DND-41 (cell line): Measurements from ENCODE around the gene FAM24A.

Experiments
- ATAC-seq: fragments of 200-7000 bp; cut with Tn5 transposase; 3 replicates; pipeline ENCODE4 v1.9.1; 2021; ENCODE audit warnings: low read depth; ENCODE audit not compliant: insufficient read depth
- DNase-seq: peaks from one replicate; pipeline ENCODE4 v3.0.0-alpha.2; 2020
- H2AFZ ChIP-seq: 2 replicates; pipeline ENCODE4 v1.6.0; 2012; ENCODE audit warnings: low read depth, low read length
- H3K27ac ChIP-seq: 2 replicates; pipeline ENCODE4 v1.5.1; 2012; ENCODE audit warnings: low read length, inconsistent platforms
- H3K27me3 ChIP-seq: fragments of 200-600 bp; sonication (generic); 2 replicates; pipeline ENCODE4 v1.6.0; 2012; ENCODE audit warnings: low read length, mild to moderate bottlenecking, inconsistent platforms; ENCODE audit not compliant: insufficient read depth, poor library complexity
- H3K36me3 ChIP-seq: 2 replicates; pipeline ENCODE4 v1.5.1; 2012; ENCODE audit warnings: low read length, inconsistent platforms; ENCODE audit not compliant: insufficient read depth
- H3K4me1 ChIP-seq: 2 replicates; pipeline ENCODE4 v1.5.1; 2012; ENCODE audit warnings: mild to moderate bottlenecking, low read length; ENCODE audit not compliant: insufficient read depth
- H3K4me2 ChIP-seq: 2 replicates; pipeline ENCODE4 v1.6.0; 2012; ENCODE audit warnings: mild to moderate bottlenecking, moderate library complexity, low read length, inconsistent platforms; ENCODE audit not compliant: insufficient read depth
- H3K4me3 ChIP-seq, 2 experiments: fragments of 200-600 bp in 1 of 2; shearing (Covaris generic) in 1 of 2; 2 replicates each; pipeline ENCODE4 v1.5.1; 2012 to 2016; ENCODE audit warnings: inconsistent platforms in 2 of 2, low read length in 2 of 2, mild to moderate bottlenecking in 2 of 2, low read depth in 1 of 2, moderate library complexity in 1 of 2
- H3K79me2 ChIP-seq: 2 replicates; pipeline ENCODE4 v1.6.0; 2012; ENCODE audit warnings: low read length, inconsistent platforms; ENCODE audit not compliant: insufficient read depth
- H3K9ac ChIP-seq: 2 replicates; pipeline ENCODE4 v1.6.0; 2012; ENCODE audit warnings: low read depth, mild to moderate bottlenecking, inconsistent platforms, low read length, moderate library complexity
- H3K9me3 ChIP-seq: 2 replicates; pipeline ENCODE4 v1.5.1; 2012; ENCODE audit warnings: low read length, moderate library complexity, mild to moderate bottlenecking, inconsistent platforms; ENCODE audit not compliant: insufficient read depth, severe bottlenecking
- H4K20me1 ChIP-seq: 2 replicates; pipeline ENCODE4 v1.6.0; 2012; ENCODE audit warnings: low read length; ENCODE audit not compliant: insufficient read depth
- EZH2 ChIP-seq: IDR thresholded peaks from 3 replicates; pipeline ENCODE4 v1.6.1; 2012; ENCODE audit warnings: borderline replicate concordance, low read depth, mild to moderate bottlenecking, moderate library complexity, low read length, inconsistent platforms; ENCODE audit not compliant: severe bottlenecking
- TF ChIP-seq, protein P1 (sequence below): IDR thresholded peaks from 2 replicates; pipeline ENCODE4 v1.5.1; 2012; ENCODE audit warnings: borderline replicate concordance, low read length, moderate library complexity, mild to moderate bottlenecking; ENCODE audit not compliant: poor library complexity, severe bottlenecking; ENCODE audit errors: extremely low read depth

The FAM24A gene

DNA sequence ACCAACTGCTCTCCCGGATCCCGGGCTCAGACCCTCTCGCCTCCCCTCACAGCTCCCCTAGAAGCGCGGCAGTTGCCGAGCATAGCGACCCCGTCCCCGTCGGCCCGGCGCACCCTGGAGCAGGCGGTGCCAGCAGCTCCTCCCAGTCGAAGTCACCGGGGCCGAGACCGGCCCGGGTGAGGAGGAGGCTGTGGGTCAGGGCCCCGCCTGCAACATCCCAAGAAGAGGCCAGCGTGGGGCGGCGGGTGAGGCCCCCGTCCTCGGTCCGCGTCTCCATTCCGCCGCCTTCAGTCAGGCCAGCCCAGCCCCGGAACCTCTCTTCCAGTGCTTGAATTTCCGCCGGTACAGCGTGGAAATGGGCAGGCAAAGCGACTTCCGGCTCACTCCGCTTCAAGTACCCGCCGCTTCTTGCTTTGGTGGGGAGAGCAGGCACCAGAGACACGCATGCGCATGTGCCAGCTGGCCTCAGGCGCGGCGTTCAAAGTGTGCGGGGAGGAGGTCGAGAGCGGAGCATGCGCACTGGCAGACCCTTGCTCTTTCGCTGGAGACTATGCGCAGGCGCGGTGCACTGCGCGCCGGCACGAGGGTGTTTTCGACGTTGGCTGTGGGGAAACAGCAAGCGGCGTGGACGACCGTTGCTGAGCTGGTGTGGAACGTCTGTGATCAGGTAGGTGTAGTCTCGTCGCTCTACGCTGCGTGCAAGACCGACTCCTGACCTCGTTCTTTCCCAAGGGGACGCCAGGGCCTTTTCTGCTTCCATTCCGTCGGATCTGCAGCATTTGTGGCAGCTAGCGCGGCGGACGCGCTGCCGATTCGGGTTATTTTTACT, 43.7 kb downstream of the FAM24A start, which contains the start of gene C10orf88:
C10orf88 (minus strand) TSS at position 326 of the 829 bp plus-strand sequence; CDS start at position 277, 49 bp downstream.
- Histone ChIP-seq H3K36me3 (peaks cover 12% of the 10 kb centered on the region; the same call in 1 of the 2 replicates), H3K27me3 (no peaks in the 10 kb centered on the region), H3K9ac (peak within 1 kb of the TSS; percentile 85), H3K4me3 (peak within 1 kb of the TSS; percentile 54 to 76), H3K27ac (peak within 1 kb of the TSS; percentile 73), H3K79me2 (peaks cover 60% of the 10 kb centered on the region), H4K20me1 (no peaks in the 10 kb centered on the region), H3K9me3 (no peaks in the 10 kb centered on the region), H2AFZ (peak within 1 kb of the TSS; percentile 89), H3K4me2 (peak within 1 kb of the TSS; percentile 75), H3K4me1 (peaks cover 51% of the 10 kb centered on the region)
- peak; percentile 100 for ATAC-seq
- peak; percentile 98 for DNase-seq
- TF ChIP-seq EZH2, result no peak
- TF ChIP-seq, protein P1, sequence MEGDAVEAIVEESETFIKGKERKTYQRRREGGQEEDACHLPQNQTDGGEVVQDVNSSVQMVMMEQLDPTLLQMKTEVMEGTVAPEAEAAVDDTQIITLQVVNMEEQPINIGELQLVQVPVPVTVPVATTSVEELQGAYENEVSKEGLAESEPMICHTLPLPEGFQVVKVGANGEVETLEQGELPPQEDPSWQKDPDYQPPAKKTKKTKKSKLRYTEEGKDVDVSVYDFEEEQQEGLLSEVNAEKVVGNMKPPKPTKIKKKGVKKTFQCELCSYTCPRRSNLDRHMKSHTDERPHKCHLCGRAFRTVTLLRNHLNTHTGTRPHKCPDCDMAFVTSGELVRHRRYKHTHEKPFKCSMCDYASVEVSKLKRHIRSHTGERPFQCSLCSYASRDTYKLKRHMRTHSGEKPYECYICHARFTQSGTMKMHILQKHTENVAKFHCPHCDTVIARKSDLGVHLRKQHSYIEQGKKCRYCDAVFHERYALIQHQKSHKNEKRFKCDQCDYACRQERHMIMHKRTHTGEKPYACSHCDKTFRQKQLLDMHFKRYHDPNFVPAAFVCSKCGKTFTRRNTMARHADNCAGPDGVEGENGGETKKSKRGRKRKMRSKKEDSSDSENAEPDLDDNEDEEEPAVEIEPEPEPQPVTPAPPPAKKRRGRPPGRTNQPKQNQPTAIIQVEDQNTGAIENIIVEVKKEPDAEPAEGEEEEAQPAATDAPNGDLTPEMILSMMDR, result no peak

DNA sequence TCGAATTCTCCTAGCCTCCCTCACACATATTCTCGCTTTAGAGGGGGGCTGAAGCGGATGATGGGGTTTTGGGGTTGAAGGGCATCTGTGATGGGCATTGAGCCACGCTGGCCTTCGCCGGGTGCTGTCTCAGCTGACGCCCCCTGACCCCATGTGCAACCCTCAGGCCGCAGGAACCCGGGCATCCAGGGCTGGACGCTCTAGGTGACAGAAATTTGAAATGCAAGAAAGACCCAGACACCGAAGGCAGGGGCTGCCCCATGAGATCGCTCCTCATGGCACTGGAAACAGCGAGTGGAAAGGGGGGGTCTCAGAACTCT, 44.3 kb downstream of the FAM24A start:
- Histone ChIP-seq H3K79me2 (peaks cover 64% of the 10 kb centered on the region), H3K4me2 (peak overlapping the region; percentile 75), H3K27me3 (no peaks in the 10 kb centered on the region), H3K36me3 (peaks cover 7% of the 10 kb centered on the region; the same call in 1 of the 2 replicates), H3K4me1 (peaks cover 51% of the 10 kb centered on the region), H2AFZ (peak overlapping the region; percentile 83), H4K20me1 (no peaks in the 10 kb centered on the region), H3K4me3 (peak overlapping the region; percentile 6 to 76; a peak in 3 of 4 replicates), H3K9me3 (no peaks in the 10 kb centered on the region), H3K27ac (peak overlapping the region; percentile 73), H3K9ac (peak overlapping the region; percentile 85)
- no peak for DNase-seq
- no peak for ATAC-seq
- no peak for TF ChIP-seq EZH2
- TF ChIP-seq, protein P1, result no peak

DNA sequence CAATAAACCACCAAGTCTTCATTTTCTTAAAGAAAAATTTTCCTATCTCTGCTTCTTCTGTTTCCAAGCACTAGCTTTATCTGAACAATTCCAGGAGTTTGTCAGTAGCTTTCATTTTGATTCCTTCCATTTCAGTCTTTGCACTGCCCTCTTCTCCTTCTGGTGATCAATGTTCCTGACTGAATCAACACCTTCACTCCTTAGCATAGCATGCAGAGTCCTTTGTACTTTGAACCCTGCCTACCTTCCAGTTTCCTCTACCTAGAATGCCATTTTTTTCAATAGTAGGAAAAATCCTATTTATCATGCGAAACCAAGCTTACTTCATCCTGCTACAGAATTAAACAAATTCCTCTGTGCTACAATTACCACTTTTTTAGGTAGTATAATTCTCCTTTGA, 45.5 kb downstream of the FAM24A start:
- no peak for ATAC-seq
- peaks cover 48% of the 10 kb centered on the region for H3K4me1 ChIP-seq

More for the DNA sequence above, 45.5 kb downstream of the FAM24A start:
- peak overlapping the region; percentile 85; the same call in 1 of the 2 replicates for H3K9ac ChIP-seq
- H3K4me3 ChIP-seq, result peak overlapping the region in 1 of 2 experiments; percentile 76; a peak in 1 of 4 replicates
- no peak overlapping the region for H2AFZ ChIP-seq
- peaks cover 68% of the 10 kb centered on the region for H3K79me2 ChIP-seq
- no peak overlapping the region for H3K27ac ChIP-seq
- H3K36me3 ChIP-seq, result peaks cover 7% of the 10 kb centered on the region; the same call in 1 of the 2 replicates
- no peak for TF ChIP-seq EZH2
- TF ChIP-seq, protein P1, result no peak
- peak overlapping the region; percentile 75 for H3K4me2 ChIP-seq
- no peaks in the 10 kb centered on the region for H4K20me1 ChIP-seq
- no peaks in the 10 kb centered on the region for H3K9me3 ChIP-seq
- H3K27me3 ChIP-seq, result no peaks in the 10 kb centered on the region
- no peak for DNase-seq
